ENCODE results near the gene AKR1D1. TPM values are rescaled to one million over a fixed set of nuclear protein-coding genes. Genes with fewer than 3 reads are reported as not detected.
A peak's percentile ranks its signal among the peaks of the same experiment; 100 is the strongest.
"Not testable (repeated sequence)": the region's sequence is repeated elsewhere in the genome, so short reads cannot be mapped to it uniquely, and the experiment has no call there.

Gene AKR1D1
- total RNA-seq, 2 experiments from 2014 or later = not detected

- H3K9me3 Mint-ChIP-seq = no peaks in the 10 kb centered on the region
- DNase-seq = no peak
- ChIA-PET CTCF (interaction anchor here (0.6 kb wide), 1 partner anchor 12 kb away, joined by 3 read pairs; no protein-coding TSS in a partner anchor), POLR2A (no interaction called here)
- H3K27ac Mint-ChIP-seq = no peak overlapping the region
- H3K36me3 Mint-ChIP-seq (ENCODE audit: low read depth) = no peaks in the 10 kb centered on the region
- no peaks in the 10 kb centered on the region for H3K4me1 Mint-ChIP-seq
- no peak overlapping the region for H3K4me3 Mint-ChIP-seq
- H3K27me3 Mint-ChIP-seq = no peaks in the 10 kb centered on the region
Measured at GRCh38 chr7:138077809-138078208, 1.6 kb downstream of the AKR1D1 start.

DNA sequence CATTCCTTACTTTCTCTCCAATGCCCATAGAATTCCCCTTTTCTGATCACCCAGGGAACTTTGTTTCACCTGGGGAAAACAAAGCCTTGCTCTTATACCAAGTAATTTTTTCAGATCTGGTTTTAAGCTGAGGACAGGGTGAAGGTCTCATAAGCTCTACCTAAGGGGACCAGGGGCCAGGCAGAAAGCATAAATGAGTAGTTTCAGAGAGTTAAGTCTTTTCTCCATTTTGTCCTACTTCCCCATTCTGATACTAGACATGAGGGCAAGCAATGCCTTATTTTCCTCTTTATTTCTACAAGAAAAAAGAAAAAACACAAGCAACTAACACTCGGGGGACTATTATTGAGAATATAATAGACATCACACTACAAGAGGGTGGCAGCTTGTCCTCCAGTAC lies 2.9 kb downstream of the AKR1D1 start:
- H3K36me3 Mint-ChIP-seq (ENCODE audit: low read depth) = no peaks in the 10 kb centered on the region
- no peak overlapping the region for H3K4me3 Mint-ChIP-seq
- ChIA-PET CTCF (no interaction called here), POLR2A (no interaction called here)
- no peak overlapping the region for H3K27ac Mint-ChIP-seq
- no peak for DNase-seq
- no peaks in the 10 kb centered on the region for H3K9me3 Mint-ChIP-seq
- H3K27me3 Mint-ChIP-seq = peaks cover 4% of the 10 kb centered on the region
- no peaks in the 10 kb centered on the region for H3K4me1 Mint-ChIP-seq

DNA sequence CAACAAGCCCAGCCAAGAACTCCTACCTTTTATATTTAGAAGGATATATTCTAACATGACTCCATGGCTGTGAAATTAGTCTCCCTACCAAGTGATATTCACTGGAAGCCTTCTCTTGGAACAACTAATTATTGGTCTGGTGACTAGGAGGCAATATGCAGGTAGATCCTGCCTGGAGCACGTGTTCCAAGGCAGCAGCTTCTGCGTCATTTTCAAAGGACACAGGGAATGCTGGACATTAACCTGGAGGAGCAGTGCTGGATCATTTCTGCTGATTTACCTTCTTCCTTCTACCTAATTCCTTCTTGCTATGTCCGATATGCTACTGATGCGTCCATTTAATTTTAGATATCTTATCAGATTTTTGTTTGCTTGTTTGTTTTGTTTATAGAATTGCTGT lies 5.6 kb downstream of the AKR1D1 start:
- POLR2A ChIA-PET = no interaction called here
- DNase-seq = no peak
- no peaks in the 10 kb centered on the region for H3K4me1 Mint-ChIP-seq
- no peaks in the 10 kb centered on the region for H3K9me3 Mint-ChIP-seq
- no peak overlapping the region for H3K27ac Mint-ChIP-seq
- no peaks in the 10 kb centered on the region for H3K36me3 Mint-ChIP-seq (ENCODE audit: low read depth)
- CTCF ChIA-PET = interaction anchor here (0.6 to 1.3 kb wide), 3 partner anchors 10 to 605 kb away, joined by 3 to 4 read pairs (median 4); no protein-coding TSS in a partner anchor
- no peak overlapping the region for H3K4me3 Mint-ChIP-seq
- peaks cover 4% of the 10 kb centered on the region for H3K27me3 Mint-ChIP-seq

- Mint-ChIP-seq H3K27ac (no peak overlapping the region), H3K4me3 (no peak overlapping the region), H3K36me3 (ENCODE audit: low read depth) (no peaks in the 10 kb centered on the region), H3K27me3 (peaks cover 4% of the 10 kb centered on the region), H3K9me3 (no peaks in the 10 kb centered on the region), H3K4me1 (no peaks in the 10 kb centered on the region)
- no peak for DNase-seq
- ChIA-PET CTCF (no interaction called here), POLR2A (no interaction called here)
Measured at GRCh38 chr7:138083859-138084258, 7.6 kb downstream of the AKR1D1 start.

GRCh38 chr7:138086563-138087270 lies 10.5 kb downstream of the AKR1D1 start:
- Mint-ChIP-seq H3K9me3 (no peaks in the 10 kb centered on the region), H3K4me1 (no peaks in the 10 kb centered on the region), H3K27me3 (peaks cover 4% of the 10 kb centered on the region), H3K36me3 (ENCODE audit: low read depth) (no peaks in the 10 kb centered on the region), H3K4me3 (no peak overlapping the region), H3K27ac (no peak overlapping the region)
- POLR2A ChIA-PET = no interaction called here
- CTCF ChIA-PET = no interaction called here
- DNase-seq = no peak

GRCh38 chr7:138089080-138089901 lies 13.0 kb downstream of the AKR1D1 start:
- ChIA-PET POLR2A (no interaction called here), CTCF (interaction anchor here (0.6 to 0.7 kb wide), 2 partner anchors 12 to 56 kb away, joined by 3 to 6 read pairs; no protein-coding TSS in a partner anchor)
- Mint-ChIP-seq H3K36me3 (ENCODE audit: low read depth) (no peaks in the 10 kb centered on the region), H3K9me3 (no peaks in the 10 kb centered on the region), H3K4me3 (no peak overlapping the region), H3K4me1 (no peaks in the 10 kb centered on the region), H3K27ac (no peak overlapping the region), H3K27me3 (no peaks in the 10 kb centered on the region)
- DNase-seq = no peak

GRCh38 chr7:138091032-138091431 lies 14.8 kb downstream of the AKR1D1 start:
- no peaks in the 10 kb centered on the region for H3K9me3 Mint-ChIP-seq
- ChIA-PET CTCF (interaction anchor here (1.3 kb wide), 1 partner anchor 10 kb away, joined by 3 read pairs; no protein-coding TSS in a partner anchor), POLR2A (no interaction called here)
- H3K36me3 Mint-ChIP-seq (ENCODE audit: low read depth) = no peaks in the 10 kb centered on the region
- no peak overlapping the region for H3K27ac Mint-ChIP-seq
- no peaks in the 10 kb centered on the region for H3K27me3 Mint-ChIP-seq
- DNase-seq = no peak
- H3K4me1 Mint-ChIP-seq = no peaks in the 10 kb centered on the region
- no peak overlapping the region for H3K4me3 Mint-ChIP-seq

- DNase-seq; H3K9me3 Mint-ChIP-seq; H3K27me3 Mint-ChIP-seq; H3K4me3 Mint-ChIP-seq; H3K4me1 Mint-ChIP-seq; POLR2A ChIA-PET; H3K36me3 Mint-ChIP-seq (ENCODE audit: low read depth); H3K27ac Mint-ChIP-seq: not testable (repeated sequence)
- CTCF ChIA-PET = interaction anchor here (1.3 kb wide), 1 partner anchor 11 kb away, joined by 3 read pairs; no protein-coding TSS in a partner anchor
Measured at GRCh38 chr7:138091840-138092239, 15.6 kb downstream of the AKR1D1 start.

- Mint-ChIP-seq H3K4me1 (no peaks in the 10 kb centered on the region), H3K27ac (no peak overlapping the region)
- CTCF ChIA-PET = no interaction called here
Measured at GRCh38 chr7:138092486-138093028, 16.3 kb downstream of the AKR1D1 start.

DNA sequence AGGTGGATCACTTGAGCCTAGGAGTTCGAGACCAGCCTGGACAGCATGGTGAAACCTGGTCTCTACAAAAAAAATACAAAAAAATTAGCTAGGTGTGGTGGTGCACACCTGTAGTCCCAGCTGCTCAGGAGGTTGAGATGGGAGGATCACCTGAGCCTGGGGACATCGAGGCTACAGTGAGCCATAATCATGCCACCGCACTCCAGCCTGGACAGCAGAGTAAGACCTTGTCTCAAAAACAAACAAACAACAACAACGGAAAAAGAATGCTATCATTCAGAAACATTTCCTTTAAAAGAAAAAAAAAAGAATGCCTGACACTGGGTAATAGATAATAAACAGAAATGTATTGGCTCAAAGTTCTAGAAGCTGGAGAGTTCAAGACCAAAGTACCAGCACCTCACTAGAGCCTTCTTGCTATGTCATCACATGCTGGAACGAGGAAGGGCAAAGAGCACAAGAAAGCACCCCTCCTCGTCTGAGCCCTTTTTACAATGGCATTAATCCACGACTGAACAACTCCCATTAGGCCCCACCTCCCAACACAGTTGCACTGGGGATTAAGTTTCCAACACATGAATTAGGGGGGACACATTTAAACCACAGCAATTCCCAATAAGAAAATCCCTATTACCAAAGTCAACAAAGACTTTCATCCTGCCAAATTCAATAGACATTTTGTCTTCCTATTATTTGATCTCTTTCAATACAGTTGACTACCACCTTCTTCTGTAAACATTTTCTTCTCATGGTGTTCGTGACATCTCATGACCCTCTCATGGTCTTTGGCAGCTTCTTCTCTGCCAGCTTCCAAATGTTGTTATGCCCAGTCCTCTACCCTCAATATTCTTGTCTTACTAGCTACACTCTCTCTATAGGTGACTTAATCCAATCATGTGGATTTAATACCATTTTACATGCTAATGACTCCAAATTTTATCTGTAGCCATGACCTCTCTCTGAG lies 20.0 kb downstream of the AKR1D1 start:
- CTCF ChIA-PET = interaction anchor here (0.6 kb wide), 1 partner anchor 628 kb away, joined by 4 read pairs; no protein-coding TSS in a partner anchor

More at GRCh38 chr7:138092486-138093028, 16.3 kb downstream of the AKR1D1 start:
- Mint-ChIP-seq H3K9me3 (no peaks in the 10 kb centered on the region), H3K4me3 (no peak overlapping the region), H3K36me3 (ENCODE audit: low read depth) (no peaks in the 10 kb centered on the region), H3K27me3 (peaks cover 1% of the 10 kb centered on the region)
- POLR2A ChIA-PET = no interaction called here
- no peak for DNase-seq

DNA sequence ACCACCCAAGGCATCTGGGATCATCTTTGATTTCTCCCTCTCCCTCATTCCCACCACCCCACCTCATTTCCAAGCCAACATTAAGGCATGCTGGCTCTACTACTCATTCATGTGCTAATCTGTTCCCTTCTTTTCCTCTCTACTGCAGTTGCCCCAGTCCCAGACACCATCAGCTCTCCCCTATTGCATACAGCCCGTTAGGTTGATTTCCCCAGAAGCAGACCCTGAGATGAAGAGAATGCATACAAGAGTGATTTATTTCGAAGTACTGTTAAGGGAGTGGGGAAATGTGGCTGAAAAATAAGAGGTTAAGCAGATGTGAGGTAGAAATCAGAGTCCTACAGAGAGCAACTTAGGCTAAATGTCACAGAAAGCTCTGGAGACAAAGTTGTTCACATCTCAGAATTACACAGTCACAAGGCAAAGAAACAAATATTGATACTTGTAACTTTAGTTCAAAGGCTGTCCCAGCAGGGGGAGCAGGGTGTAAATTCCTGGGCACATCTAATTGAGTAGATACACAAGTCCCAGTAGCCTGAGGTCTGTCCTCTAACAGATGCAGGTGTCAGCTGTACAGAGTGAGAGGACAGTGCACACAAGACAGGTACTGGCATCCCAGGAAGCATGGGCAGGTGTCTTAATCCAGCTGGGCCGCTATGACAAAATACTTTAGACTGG lies 20.9 kb downstream of the AKR1D1 start:
- H3K9me3 Mint-ChIP-seq = no peaks in the 10 kb centered on the region
- POLR2A ChIA-PET = no interaction called here
- H3K27ac Mint-ChIP-seq = no peak overlapping the region
- H3K36me3 Mint-ChIP-seq (ENCODE audit: low read depth) = no peaks in the 10 kb centered on the region
- H3K27me3 Mint-ChIP-seq = peaks cover 1% of the 10 kb centered on the region
- no peak overlapping the region for H3K4me3 Mint-ChIP-seq
- CTCF ChIA-PET = no interaction called here
- H3K4me1 Mint-ChIP-seq = no peaks in the 10 kb centered on the region
- DNase-seq = peak; percentile 35

More for the DNA sequence above, 20.0 kb downstream of the AKR1D1 start:
- H3K4me3 Mint-ChIP-seq = no peak overlapping the region
- H3K4me1 Mint-ChIP-seq = no peaks in the 10 kb centered on the region
- DNase-seq = no peak
- POLR2A ChIA-PET = no interaction called here
- H3K27me3 Mint-ChIP-seq = peaks cover 1% of the 10 kb centered on the region
- H3K36me3 Mint-ChIP-seq (ENCODE audit: low read depth) = no peaks in the 10 kb centered on the region
- H3K9me3 Mint-ChIP-seq = no peaks in the 10 kb centered on the region
- no peak overlapping the region for H3K27ac Mint-ChIP-seq

GRCh38 chr7:138099813-138100212 lies 23.6 kb downstream of the AKR1D1 start:
- no peaks in the 10 kb centered on the region for H3K9me3 Mint-ChIP-seq
- POLR2A ChIA-PET = no interaction called here
- no peak overlapping the region for H3K4me3 Mint-ChIP-seq
- no peaks in the 10 kb centered on the region for H3K36me3 Mint-ChIP-seq (ENCODE audit: low read depth)
- no peak overlapping the region for H3K27ac Mint-ChIP-seq
- DNase-seq = no peak
- CTCF ChIA-PET = interaction anchor here (0.6 kb wide), 2 partner anchors 51 to 560 kb away, joined by 4 read pairs; no protein-coding TSS in a partner anchor
- no peaks in the 10 kb centered on the region for H3K4me1 Mint-ChIP-seq
- H3K27me3 Mint-ChIP-seq = peaks cover 1% of the 10 kb centered on the region
